ACC112 (cell line): ENCODE data around the gene STRBP.

Source experiments
- H2AFZ ChIP-seq: fragments of 200-600 bp; sonication (generic); one replicate; pipeline ENCODE4 v1.6.0; 2017; ENCODE audit warnings: antibody characterized with exemption, low read length; ENCODE audit not compliant: unreplicated experiment
- H3K27ac ChIP-seq: fragments of 200-600 bp; sonication (generic); 2 replicates; pipeline ENCODE4 v1.5.1; 2014; ENCODE audit warnings: low read depth, mild to moderate bottlenecking, antibody characterized with exemption, low read length, moderate library complexity
- H3K27me3 ChIP-seq: fragments of 200-600 bp; sonication (generic); 2 replicates; pipeline ENCODE4 v1.6.1; 2014; ENCODE audit warnings: mild to moderate bottlenecking, antibody characterized with exemption, low read length, moderate library complexity, mixed read lengths; ENCODE audit not compliant: insufficient read depth
- H3K36me3 ChIP-seq: fragments of 200-600 bp; sonication (generic); 2 replicates; pipeline ENCODE4 v1.6.1; 2016; ENCODE audit warnings: mild to moderate bottlenecking, antibody characterized with exemption, low read length, moderate library complexity, mixed read lengths; ENCODE audit not compliant: insufficient read depth
- H3K4me1 ChIP-seq: fragments of 200-600 bp; sonication (generic); one replicate; pipeline ENCODE4 v1.6.1; 2016; ENCODE audit warnings: low read length, mixed read lengths; ENCODE audit not compliant: insufficient read depth, unreplicated experiment, control insufficient read depth
- H3K4me3 ChIP-seq: fragments of 200-600 bp; sonication (generic); 2 replicates; pipeline ENCODE4 v1.5.1; 2014; ENCODE audit warnings: mild to moderate bottlenecking, low read depth, low read length
- H3K79me2 ChIP-seq: fragments of 200-600 bp; sonication (generic); one replicate; pipeline ENCODE4 v1.6.0; 2016; ENCODE audit warnings: low read length; ENCODE audit not compliant: control insufficient read depth, unreplicated experiment, insufficient read depth

The STRBP gene

DNA sequence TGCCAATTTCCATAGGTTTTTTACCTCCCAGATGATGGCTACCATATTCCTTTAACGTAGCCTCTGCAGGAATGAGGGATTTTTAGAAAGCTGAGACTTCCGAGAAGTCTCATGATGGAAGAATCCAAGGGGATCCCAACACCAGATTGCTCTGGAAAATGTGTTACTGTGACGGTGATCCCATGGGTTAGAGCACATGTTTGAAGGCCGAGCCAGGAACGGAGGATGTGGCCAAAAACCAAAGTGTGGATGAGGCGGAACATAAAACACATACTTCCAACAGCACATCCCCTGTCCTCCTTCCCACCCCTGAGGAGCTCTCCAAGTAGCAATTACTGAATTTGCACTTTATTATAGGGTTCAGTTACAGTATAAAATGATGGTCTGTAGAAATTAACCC, 152.3 kb downstream of the STRBP start:
- no peak overlapping the region for H3K27ac ChIP-seq
- peaks cover 17% of the 10 kb centered on the region for H3K27me3 ChIP-seq
- no peaks in the 10 kb centered on the region for H3K4me1 ChIP-seq
- no peak overlapping the region for H3K4me3 ChIP-seq
- H3K79me2 ChIP-seq = no peaks in the 10 kb centered on the region
- no peak overlapping the region for H2AFZ ChIP-seq
- H3K36me3 ChIP-seq = no peaks in the 10 kb centered on the region

DNA sequence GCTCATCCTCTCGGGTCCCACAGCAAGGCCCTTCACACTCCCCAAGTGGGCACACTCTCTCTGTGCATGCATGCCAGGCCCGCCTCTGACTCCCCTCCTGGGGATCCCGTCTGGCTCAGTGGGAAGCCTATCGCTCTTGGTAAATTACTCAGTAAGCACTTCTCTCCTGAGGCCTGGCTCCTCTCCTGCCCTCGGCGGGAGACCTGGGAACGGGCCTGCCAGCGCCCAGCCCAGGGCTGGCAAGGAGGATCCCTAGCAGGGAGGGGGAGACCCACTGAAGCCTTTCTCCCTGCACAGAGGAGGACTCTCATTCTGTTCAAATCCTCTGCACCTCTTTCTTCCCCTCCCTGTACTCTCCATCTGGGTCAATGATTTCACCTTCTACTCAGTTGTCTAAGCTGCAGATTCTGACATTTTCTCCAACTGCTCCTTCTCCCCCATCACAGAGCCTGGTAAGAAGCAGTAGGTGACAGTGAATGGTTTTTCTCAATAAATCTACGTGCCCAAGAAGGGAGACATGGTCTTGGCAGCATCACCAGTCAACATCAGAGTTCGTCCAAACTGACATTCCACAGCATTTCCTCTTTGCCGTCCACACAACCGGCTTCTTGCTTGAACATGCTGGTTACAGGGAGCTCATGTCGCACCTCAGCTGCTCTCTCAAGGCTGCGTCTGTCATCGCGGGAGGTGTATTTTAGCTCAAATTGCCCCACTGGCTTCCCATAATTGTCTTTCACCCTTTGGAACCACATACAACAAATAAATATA, 153.1 kb downstream of the STRBP start:
- Histone ChIP-seq H3K27ac (no peak overlapping the region), H3K36me3 (no peaks in the 10 kb centered on the region), H3K4me1 (no peaks in the 10 kb centered on the region), H3K27me3 (peaks cover 17% of the 10 kb centered on the region), H3K79me2 (no peaks in the 10 kb centered on the region), H2AFZ (no peak overlapping the region), H3K4me3 (no peak overlapping the region)

DNA sequence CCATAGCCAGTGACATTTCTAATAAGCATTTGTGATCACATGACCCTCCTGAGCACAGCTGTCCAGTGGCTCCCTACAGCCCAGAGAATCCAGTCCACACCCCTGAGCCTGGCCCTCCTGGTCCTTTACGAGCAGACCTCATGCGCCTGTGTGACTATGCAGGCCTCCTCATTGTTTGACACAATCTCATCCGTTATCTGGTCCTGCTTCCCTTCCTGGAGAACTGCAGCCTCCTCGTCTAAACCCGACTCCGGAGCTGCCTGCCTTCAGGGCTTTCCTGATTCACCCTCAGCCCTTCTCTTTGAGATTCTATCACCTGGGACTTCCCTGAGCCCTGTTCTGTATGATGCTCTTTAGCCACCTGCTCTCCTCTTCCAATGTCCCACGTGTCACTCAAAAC, 155.2 kb downstream of the STRBP start:
- H3K27me3 ChIP-seq = peaks cover 9% of the 10 kb centered on the region
- H3K79me2 ChIP-seq = no peaks in the 10 kb centered on the region
- H3K4me3 ChIP-seq = no peak overlapping the region
- H3K27ac ChIP-seq = no peak overlapping the region
- no peaks in the 10 kb centered on the region for H3K36me3 ChIP-seq
- no peaks in the 10 kb centered on the region for H3K4me1 ChIP-seq
- no peak overlapping the region for H2AFZ ChIP-seq

DNA sequence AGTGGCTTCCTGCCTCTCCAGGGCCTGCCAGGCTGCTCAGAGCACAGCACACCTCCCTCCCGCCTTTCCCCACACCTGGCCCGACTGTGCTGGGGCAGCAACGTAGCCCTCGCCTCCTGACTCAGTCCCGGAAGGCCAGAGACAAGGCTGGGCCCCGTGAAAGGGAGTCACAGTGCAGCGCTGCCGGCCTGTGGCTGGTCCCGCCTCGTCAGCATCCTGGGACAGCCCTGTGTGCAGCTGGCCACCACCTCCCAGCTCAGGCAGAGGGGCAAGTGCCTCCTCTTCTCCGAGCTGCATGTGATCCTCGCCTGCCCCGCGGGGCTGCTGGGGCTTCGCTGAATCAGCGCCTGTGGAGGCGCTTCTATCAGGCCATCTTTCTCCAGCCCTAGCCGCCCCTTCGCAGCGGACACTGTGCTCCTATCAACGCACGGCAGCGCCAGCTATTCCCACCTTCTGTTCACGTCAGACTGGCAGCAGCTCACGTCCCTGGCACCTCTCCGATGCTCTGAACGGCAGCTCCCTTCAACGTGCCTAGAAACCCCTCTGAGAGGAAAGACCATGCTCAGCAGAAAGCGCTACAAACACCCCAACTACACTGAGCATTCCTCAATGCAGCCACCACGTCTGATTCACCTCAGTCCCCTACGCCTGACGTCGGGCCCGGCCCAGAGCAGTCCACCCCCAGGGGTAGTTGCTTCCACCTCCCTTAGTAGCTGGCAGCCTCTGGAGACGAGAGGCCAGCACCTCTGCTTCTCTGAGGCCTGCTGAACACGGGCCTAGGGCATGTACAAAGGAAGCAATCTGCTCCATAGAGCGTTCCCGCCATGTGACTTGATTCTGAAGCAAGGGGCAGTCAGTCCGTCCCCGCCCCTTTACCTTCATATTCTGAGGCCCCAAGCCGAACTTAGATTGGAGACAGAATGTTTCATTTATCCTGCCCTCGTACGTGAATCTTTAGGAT, 156.1 kb downstream of the STRBP start:
- peaks cover under 1% of the 10 kb centered on the region; the same call in 1 of the 2 replicates for H3K27me3 ChIP-seq
- H3K4me1 ChIP-seq = no peaks in the 10 kb centered on the region
- no peaks in the 10 kb centered on the region for H3K79me2 ChIP-seq
- H3K4me3 ChIP-seq = no peak overlapping the region
- H3K36me3 ChIP-seq = no peaks in the 10 kb centered on the region
- H3K27ac ChIP-seq = no peak overlapping the region
- H2AFZ ChIP-seq = no peak overlapping the region

DNA sequence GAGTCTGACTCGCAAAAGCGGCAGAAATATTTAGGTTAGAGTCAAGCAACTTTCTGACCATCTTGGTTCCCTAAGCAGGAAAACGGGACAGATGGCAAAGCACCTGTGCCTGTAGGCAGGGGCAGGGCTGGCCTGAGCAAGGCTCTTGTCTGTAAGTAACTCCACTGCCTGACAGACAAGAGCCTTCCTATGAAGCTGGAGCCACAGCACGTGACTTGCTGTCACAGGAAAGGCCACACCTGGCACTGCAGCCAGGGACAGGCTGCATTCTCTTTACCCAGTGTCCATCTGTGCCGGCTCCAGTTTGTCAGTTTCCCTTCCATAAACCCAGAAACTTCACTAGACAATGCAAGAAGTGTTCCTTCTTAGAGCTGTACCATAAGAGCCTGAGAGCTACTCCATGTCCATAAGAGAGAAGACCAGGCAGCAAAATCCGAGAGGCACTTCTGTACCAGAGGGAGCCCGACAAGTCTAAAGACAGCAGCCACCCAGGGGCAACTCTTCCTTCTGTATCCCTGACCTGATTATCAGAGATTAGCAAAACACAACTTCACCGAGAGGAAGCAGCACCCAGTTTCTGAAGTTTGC, 156.9 kb downstream of the STRBP start:
- Histone ChIP-seq H3K36me3 (no peaks in the 10 kb centered on the region), H3K4me1 (no peaks in the 10 kb centered on the region), H3K27ac (no peak overlapping the region), H3K4me3 (no peak overlapping the region), H3K27me3 (no peaks in the 10 kb centered on the region), H3K79me2 (no peaks in the 10 kb centered on the region), H2AFZ (no peak overlapping the region)

DNA sequence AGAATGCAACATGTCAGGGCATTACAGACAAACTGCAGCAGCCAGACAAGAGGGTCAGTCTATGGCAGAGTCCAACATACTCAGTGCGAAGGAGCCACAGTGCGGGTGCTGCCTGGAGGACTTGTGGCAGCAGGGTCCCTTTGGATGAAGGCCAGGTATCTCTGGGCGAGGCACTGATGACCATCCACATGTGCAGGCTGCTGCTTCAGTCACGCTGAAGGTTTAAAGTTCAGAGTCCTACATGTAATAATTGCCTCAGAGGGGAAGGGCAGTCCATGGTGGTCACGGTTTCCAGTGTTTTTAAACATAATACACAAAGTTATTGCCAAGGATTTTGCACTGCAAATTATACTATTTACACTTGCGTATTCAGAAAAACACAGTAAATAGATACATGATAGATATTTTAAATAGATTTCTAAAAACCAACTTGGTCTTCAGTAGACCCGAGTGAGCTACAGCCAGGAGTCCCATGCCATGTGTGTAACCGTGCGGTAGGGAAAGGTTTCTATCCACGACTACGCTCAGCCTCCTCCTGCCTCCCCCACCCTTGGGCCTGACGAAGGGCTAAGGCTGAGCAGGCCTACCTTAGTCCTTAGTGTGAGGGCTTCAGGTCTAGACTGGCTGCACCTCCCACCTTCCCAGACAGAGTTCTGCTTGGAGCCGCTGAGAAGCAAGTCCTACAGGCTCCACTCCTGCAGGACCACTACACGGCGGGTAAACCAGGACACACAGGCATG, 158.7 kb downstream of the STRBP start:
- Histone ChIP-seq H2AFZ (no peak overlapping the region), H3K36me3 (peaks cover 3% of the 10 kb centered on the region; the same call in 1 of the 2 replicates), H3K79me2 (no peaks in the 10 kb centered on the region), H3K27me3 (no peaks in the 10 kb centered on the region), H3K4me1 (no peaks in the 10 kb centered on the region), H3K4me3 (no peak overlapping the region), H3K27ac (no peak overlapping the region)

DNA sequence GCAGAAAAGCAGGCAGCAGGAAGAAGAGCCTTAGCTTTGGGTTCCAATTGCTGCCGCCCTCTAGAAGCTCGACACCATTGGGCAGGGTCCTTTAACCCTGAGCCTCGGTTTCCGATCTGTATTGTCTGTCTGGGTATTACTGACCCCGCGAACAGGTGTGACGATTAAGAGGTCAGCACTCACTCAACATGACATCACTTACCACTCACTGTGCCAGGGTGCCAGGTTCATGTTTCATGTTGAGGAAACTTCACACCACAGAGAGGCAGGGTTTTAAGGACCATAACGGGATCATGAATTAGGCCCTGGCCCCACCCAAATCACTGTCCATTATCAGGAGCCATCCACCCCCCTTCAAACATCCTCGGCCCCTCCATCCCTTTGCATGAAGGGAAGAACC, 159.4 kb downstream of the STRBP start:
- Histone ChIP-seq H3K27me3 (no peaks in the 10 kb centered on the region), H2AFZ (no peak overlapping the region), H3K27ac (no peak overlapping the region), H3K79me2 (no peaks in the 10 kb centered on the region), H3K4me3 (no peak overlapping the region), H3K36me3 (peaks cover 6% of the 10 kb centered on the region; the same call in 1 of the 2 replicates), H3K4me1 (no peaks in the 10 kb centered on the region)

DNA sequence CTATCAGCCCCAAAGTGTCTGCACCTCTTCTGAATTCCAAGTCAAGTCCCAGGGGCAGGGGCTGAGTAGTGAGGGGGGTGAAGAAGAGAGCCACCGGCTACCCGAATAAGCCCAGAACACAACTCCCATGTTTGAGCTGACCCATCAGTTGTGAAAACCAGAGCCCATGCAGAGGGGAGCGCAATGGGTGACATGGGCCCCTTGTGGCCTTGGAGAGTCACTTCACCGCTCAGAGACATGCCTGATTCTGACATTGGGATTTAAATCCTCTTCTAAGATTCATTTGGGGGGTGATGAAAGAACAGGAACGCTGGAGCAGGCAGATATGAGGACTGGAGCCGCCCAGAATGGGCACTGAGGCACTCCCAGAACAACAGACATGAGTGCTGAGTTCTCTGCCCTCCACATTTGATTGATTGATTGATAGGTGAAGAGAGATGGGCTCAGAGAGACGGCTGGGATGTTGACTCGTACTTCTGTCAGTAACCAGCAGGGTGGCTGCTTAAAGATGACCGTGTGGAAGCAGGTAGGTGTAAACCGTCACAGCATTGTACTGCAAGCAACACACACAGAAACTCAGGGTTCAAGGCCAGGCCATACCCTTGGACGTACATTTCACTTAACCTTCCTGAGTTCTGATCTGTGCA, 160.6 kb downstream of the STRBP start:
- H2AFZ ChIP-seq = no peak overlapping the region
- H3K36me3 ChIP-seq = peaks cover 9% of the 10 kb centered on the region; the same call in 1 of the 2 replicates

DNA sequence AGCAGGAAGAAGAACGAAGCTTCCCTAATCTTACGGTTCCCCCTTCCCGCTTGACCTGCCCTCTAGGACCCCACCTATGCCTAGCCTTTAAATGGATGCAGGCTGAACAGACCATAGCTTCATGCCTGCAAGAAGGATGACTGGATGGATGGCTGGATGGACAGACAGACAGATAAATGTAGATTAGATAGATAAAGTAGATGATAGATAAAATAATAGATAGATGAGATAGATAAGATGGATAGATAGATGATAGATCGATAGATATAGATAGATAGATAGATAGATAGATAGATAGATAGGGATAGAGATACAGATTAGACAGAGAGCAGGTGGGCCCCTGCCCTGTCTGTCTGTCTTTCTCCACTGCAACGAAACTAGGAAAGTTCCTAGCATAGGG, 162.9 kb downstream of the STRBP start:
- Histone ChIP-seq H3K4me1 (no peaks in the 10 kb centered on the region), H3K27me3 (no peaks in the 10 kb centered on the region), H3K4me3 (no peak overlapping the region)

More for the DNA sequence above, 160.6 kb downstream of the STRBP start:
- Histone ChIP-seq H3K27me3 (no peaks in the 10 kb centered on the region), H3K27ac (no peak overlapping the region), H3K79me2 (no peaks in the 10 kb centered on the region), H3K4me3 (no peak overlapping the region), H3K4me1 (no peaks in the 10 kb centered on the region)

DNA sequence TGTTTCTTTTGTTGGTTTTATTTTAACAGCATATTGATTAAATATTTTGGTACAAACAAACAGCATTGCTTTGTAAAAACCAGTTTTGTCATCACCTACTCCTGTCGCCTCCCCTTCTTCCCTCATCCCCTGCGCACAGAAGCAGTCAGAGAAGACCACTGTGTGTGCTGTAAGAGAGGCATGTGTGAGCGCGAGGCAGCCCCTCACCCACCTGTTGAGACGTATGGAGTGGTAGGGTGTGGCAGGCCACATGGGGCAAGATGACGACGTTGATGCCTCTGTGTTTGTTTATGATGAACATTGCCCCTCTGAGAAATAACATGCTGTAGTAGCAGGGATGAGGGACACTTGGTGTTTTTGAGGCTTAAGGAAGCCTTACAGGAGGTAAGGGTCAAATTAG, 163.6 kb downstream of the STRBP start:
- Histone ChIP-seq H3K27me3 (no peaks in the 10 kb centered on the region), H3K36me3 (peaks cover 9% of the 10 kb centered on the region; the same call in 1 of the 2 replicates), H3K4me3 (no peak overlapping the region), H3K4me1 (no peaks in the 10 kb centered on the region), H3K27ac (no peak overlapping the region), H2AFZ (no peak overlapping the region), H3K79me2 (no peaks in the 10 kb centered on the region)

More for the DNA sequence above, 162.9 kb downstream of the STRBP start:
- H2AFZ ChIP-seq = no peak overlapping the region
- no peak overlapping the region for H3K27ac ChIP-seq
- H3K79me2 ChIP-seq = no peaks in the 10 kb centered on the region
- H3K36me3 ChIP-seq = peaks cover 9% of the 10 kb centered on the region; the same call in 1 of the 2 replicates
